ENCODE data around the gene PAX8.
"Not testable (repeated sequence)": the region's sequence is repeated elsewhere in the genome, so short reads cannot be mapped to it uniquely, and the experiment has no call there.

PAX8 gene

DNA sequence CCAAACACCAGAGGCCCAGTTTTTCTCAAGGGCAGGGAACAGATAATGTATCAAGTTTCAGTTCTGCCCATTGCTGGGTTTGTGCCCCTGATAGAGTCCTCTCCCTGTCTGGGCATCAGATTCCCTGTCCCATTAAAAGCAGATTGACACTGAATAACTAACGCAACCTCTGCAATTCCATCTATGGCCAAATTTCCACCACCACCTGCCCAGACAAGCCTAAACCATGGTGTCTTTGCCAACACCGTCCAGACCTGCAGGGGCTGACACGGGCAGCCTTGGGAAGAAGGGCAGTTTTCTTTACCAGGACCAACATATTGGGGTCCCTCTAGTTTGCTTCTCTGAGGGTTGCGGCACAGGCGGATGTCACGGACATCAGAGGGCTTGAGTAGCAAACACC is 26.4 kb upstream of the PAX8 start:
- no peak overlapping the region for H3K27ac ChIP-seq (ENCODE audit: low read length)
- no peak overlapping the region for H3K4me3 ChIP-seq (ENCODE audit: low read length)
- H3K9me3 ChIP-seq (ENCODE audit: insufficient read depth, low read length) = no peaks in the 10 kb centered on the region
- no peaks in the 10 kb centered on the region for H3K27me3 ChIP-seq (ENCODE audit: low read depth, low read length)
- no peak overlapping the region for H3K4me2 ChIP-seq (ENCODE audit: low read length)
- no peaks in the 10 kb centered on the region for H3K36me3 ChIP-seq (replicated peaks; ENCODE audit: low read depth, low read length)
- no peak overlapping the region for H3K9ac ChIP-seq (ENCODE audit: low read length)
- no peak overlapping the region for H2AFZ ChIP-seq (ENCODE audit: low read depth, low read length)
- no peaks in the 10 kb centered on the region for H4K20me1 ChIP-seq (ENCODE audit: insufficient read depth, low read length)
- H3K4me1 ChIP-seq (ENCODE audit: low read length) = no peaks in the 10 kb centered on the region
- TF ChIP-seq, protein P1, sequence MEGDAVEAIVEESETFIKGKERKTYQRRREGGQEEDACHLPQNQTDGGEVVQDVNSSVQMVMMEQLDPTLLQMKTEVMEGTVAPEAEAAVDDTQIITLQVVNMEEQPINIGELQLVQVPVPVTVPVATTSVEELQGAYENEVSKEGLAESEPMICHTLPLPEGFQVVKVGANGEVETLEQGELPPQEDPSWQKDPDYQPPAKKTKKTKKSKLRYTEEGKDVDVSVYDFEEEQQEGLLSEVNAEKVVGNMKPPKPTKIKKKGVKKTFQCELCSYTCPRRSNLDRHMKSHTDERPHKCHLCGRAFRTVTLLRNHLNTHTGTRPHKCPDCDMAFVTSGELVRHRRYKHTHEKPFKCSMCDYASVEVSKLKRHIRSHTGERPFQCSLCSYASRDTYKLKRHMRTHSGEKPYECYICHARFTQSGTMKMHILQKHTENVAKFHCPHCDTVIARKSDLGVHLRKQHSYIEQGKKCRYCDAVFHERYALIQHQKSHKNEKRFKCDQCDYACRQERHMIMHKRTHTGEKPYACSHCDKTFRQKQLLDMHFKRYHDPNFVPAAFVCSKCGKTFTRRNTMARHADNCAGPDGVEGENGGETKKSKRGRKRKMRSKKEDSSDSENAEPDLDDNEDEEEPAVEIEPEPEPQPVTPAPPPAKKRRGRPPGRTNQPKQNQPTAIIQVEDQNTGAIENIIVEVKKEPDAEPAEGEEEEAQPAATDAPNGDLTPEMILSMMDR (IDR thresholded peaks at IDR 0.05; ENCODE audit: low read depth, low read length) = no peak
- no peak for TF ChIP-seq EZH2phosphoT487 (IDR thresholded peaks at IDR 0.05; ENCODE audit: low read depth)
- no peaks in the 10 kb centered on the region for H3K79me2 ChIP-seq (ENCODE audit: low read length)

DNA sequence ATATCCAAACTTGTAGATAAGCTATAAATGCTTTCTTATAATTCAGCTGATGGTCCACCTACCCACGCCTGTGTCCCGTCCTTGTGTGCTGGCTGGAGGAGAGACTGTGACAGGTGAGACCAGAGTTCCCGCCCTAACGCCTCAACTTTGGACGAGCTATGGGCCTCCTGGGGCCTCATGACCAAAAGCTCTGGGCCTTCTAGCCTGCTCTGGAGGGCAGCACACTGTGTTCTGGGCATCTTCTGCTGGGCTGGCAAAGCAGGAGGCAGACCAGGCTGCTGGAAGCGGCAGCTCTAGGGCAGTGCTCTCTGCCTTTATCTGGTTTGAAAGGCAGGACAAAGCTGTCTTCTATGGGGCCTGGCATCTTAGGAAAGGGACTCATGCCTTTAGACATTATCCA is 26.0 kb upstream of the PAX8 start:
- H3K27ac ChIP-seq (ENCODE audit: low read length) = no peak overlapping the region
- no peaks in the 10 kb centered on the region for H3K4me1 ChIP-seq (ENCODE audit: low read length)
- no peaks in the 10 kb centered on the region for H3K9me3 ChIP-seq (ENCODE audit: insufficient read depth, low read length)
- no peaks in the 10 kb centered on the region for H3K36me3 ChIP-seq (replicated peaks; ENCODE audit: low read depth, low read length)
- H3K4me3 ChIP-seq (ENCODE audit: low read length) = no peak overlapping the region
- H3K4me2 ChIP-seq (ENCODE audit: low read length) = no peak overlapping the region
- H2AFZ ChIP-seq (ENCODE audit: low read depth, low read length) = no peak overlapping the region
- no peaks in the 10 kb centered on the region for H3K27me3 ChIP-seq (ENCODE audit: low read depth, low read length)
- TF ChIP-seq EZH2phosphoT487 (IDR thresholded peaks at IDR 0.05; ENCODE audit: low read depth) = no peak
- TF ChIP-seq, protein P1 (IDR thresholded peaks at IDR 0.05; ENCODE audit: low read depth, low read length) = no peak
- H3K9ac ChIP-seq (ENCODE audit: low read length) = no peak overlapping the region
- H4K20me1 ChIP-seq (ENCODE audit: insufficient read depth, low read length) = no peaks in the 10 kb centered on the region
- no peaks in the 10 kb centered on the region for H3K79me2 ChIP-seq (ENCODE audit: low read length)

DNA sequence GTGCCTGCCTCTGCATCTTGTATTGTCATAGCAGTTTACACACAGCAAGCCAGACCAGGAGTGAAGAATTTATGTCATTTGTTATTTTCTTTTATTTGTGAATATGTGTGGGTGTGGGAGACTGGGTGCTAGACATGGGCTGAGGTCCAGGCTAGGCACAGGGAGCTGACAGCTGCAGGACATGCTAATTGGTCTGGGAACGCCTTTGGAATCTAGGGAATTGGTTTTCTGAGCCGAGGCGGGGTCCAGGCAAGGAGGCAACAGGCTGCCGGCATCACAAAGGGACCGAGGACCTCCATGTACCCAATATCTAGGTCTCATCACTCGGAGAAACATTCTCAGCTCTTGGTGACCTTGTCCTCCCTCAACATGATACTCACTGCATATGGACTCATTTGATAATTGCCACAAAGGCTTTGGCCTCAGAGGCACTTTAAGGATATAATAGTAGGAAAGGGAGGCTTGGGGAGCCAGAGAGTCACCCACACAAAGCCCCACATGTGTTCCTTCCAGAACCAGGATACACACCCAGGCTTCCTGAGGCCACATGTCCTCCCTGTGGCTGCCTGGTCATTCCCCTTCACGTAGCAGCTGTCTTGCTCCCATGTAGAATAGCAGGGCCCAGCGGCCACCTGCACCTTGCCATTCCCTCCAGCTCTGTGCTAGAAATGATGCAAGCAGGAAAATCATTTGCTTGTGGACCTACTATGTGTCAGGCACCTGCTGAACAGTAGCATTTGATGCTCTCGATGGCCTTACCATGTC is 23.7 kb upstream of the PAX8 start:
- H4K20me1 ChIP-seq (ENCODE audit: insufficient read depth, low read length); H3K27ac ChIP-seq (ENCODE audit: low read length); H3K4me3 ChIP-seq (ENCODE audit: low read length); H3K4me2 ChIP-seq (ENCODE audit: low read length); H3K9me3 ChIP-seq (ENCODE audit: insufficient read depth, low read length); H3K36me3 ChIP-seq (replicated peaks; ENCODE audit: low read depth, low read length); H3K79me2 ChIP-seq (ENCODE audit: low read length); H3K9ac ChIP-seq (ENCODE audit: low read length); H3K27me3 ChIP-seq (ENCODE audit: low read depth, low read length); H3K4me1 ChIP-seq (ENCODE audit: low read length); H2AFZ ChIP-seq (ENCODE audit: low read depth, low read length): not testable (repeated sequence)

DNA sequence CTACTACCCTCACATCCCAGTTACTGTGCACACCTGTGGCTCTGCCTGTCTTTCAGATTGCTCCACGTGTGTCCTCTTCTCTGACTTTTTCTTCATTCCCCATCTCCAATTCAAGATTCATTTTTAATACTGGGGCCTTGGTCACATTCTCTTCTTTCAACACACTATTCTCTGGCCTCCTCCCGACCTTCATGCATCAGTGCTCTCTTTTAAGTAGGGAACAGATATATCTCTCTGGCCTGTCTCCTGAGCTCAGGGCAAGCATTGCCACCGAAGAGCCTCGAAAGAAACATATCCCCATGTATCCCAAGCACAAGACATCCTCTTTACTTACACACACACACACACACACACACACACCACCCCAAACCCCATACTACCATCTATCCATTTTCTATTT is 21.6 kb upstream of the PAX8 start:
- Histone ChIP-seq H3K36me3 (replicated peaks; ENCODE audit: low read depth, low read length) (no peaks in the 10 kb centered on the region), H2AFZ (ENCODE audit: low read depth, low read length) (no peak overlapping the region), H3K4me1 (ENCODE audit: low read length) (no peaks in the 10 kb centered on the region), H3K27me3 (ENCODE audit: low read depth, low read length) (peaks cover 5% of the 10 kb centered on the region; the same call in 1 of the 2 replicates), H3K4me2 (ENCODE audit: low read length) (no peak overlapping the region), H3K79me2 (ENCODE audit: low read length) (no peaks in the 10 kb centered on the region), H3K9me3 (ENCODE audit: insufficient read depth, low read length) (no peaks in the 10 kb centered on the region), H3K27ac (ENCODE audit: low read length) (no peak overlapping the region), H4K20me1 (ENCODE audit: insufficient read depth, low read length) (no peaks in the 10 kb centered on the region), H3K4me3 (ENCODE audit: low read length) (no peak overlapping the region), H3K9ac (ENCODE audit: low read length) (no peak overlapping the region)
- TF ChIP-seq, protein P1 (IDR thresholded peaks at IDR 0.05; ENCODE audit: low read depth, low read length) = no peak
- no peak for TF ChIP-seq EZH2phosphoT487 (IDR thresholded peaks at IDR 0.05; ENCODE audit: low read depth)
